ENCODE measurements around the gene FAM53B.
"Not testable (repeated sequence)": the region's sequence is repeated elsewhere in the genome, so short reads cannot be mapped to it uniquely, and the experiment has no call there.

FAM53B gene

GRCh38 chr10:124624006-124624405 lies 120.2 kb downstream of the FAM53B start:
- no peak for DNase-seq

DNA sequence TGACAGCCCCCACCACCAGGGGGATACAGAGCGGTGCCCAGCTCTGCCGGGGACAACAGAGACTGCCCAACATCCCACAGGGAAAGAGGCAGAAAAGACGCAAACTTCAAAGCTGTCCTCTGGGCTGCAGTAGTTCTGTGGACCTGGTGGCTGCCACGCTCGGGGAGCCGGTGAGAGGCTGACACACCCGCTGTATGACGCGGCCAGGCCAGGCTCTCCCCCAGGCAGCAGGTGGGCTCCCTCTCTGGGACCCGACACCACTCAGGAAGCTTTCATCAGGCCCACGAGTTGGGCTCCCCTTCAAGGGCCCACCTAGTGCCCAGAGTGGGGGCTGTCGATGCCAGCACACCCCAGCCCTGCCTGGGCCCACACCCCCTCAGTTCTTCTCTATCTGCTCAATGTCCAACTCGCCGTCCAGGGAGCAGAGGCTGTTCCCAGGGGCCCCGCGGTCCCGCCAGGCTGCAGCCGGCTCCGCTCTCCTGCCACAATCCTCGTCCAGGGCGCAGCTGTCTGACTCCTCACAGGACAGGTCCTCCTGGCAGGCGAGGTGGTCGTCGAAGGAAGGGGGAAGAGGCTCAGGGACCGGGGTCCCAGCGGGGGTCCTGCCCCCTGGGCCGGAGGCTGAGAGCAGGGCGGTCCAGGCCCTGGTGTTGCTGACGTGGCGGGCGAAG lies 121.2 kb downstream of the FAM53B start:
- DNase-seq: no peak

DNA sequence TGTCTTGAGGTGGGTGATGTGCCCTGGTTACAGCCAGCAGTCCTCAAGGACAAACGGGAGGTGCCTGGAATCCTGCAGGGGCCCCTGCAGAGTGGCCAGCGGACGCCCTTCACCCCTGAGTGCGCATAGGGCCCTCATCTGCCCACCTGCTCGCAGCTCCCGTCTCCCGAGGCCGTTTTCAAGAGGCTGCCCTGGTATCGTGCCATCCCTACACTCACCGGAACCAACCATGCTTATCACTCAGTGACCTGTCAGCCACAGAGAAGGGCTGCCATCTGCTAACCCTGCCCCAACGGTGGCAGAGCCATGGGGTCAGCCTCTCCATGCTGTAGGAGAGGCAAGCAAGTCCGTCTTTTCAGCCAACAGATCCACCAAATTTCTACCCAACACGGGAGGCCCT lies 122.0 kb downstream of the FAM53B start:
- no peak for DNase-seq

GRCh38 chr10:124621637-124622036 lies 122.5 kb downstream of the FAM53B start:
- DNase-seq: no peak

GRCh38 chr10:124619802-124620490 lies 124.2 kb downstream of the FAM53B start:
- DNase-seq: no peak

- DNase-seq: no peak
These were observed 125.0 kb downstream of the FAM53B start for GRCh38 chr10:124619195-124619594.

- no peak for DNase-seq
These were observed 125.6 kb downstream of the FAM53B start for GRCh38 chr10:124618470-124619073.

DNA sequence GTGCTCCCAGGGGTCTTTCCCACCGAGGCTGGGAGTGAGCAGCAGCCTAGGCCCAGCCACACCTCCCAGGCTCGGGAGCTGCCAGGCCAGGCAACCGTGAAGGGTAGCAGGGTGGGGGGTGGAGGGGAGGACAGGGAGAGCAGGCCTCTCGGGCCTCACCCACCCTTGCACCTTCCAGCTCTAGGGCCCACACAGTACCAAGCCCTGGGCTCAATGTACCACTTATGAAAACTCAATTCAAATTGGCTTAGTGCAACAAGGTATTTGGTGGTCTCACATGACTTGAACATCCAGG lies 127.4 kb downstream of the FAM53B start:
- no peak for DNase-seq

DNA sequence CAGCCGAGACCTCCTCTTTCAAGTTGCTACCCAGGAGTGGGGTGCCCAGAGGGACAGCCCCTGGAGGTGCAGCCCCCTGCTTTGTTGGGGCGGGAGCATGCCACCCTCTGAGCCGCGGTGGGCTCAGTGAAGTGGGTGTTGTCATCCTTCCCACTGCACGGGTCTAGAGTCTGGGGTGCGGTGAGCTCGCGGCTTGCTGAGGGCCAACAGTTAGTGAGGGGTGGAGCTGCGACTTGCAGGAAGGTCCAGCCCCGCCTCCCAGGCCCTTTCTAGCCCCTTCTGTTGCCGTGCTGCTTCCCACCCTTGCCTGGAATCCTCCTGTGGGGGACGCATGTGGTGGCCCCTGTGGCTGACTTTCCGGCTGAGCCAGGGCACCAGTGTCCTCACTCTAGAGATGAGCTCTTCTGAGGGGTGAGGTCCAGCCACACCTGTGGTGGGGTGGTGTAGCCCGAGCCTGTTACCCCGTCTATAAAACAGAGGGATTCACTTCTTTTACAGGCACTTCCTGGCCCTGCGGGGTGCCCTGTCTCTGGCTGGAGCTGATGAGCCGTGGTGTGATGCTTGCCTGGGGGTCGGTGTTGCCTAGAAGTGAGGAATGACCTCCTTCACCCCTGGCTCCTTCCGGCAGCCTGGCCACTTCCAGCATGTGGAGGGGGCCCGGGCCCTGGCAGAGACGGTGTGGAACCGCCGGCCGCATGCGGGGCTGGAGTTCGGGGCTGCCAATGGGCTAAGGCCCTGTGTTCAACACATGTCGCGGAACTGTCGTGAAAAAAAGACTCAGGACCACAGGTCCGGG lies 127.9 kb downstream of the FAM53B start:
- no peak for DNase-seq

DNA sequence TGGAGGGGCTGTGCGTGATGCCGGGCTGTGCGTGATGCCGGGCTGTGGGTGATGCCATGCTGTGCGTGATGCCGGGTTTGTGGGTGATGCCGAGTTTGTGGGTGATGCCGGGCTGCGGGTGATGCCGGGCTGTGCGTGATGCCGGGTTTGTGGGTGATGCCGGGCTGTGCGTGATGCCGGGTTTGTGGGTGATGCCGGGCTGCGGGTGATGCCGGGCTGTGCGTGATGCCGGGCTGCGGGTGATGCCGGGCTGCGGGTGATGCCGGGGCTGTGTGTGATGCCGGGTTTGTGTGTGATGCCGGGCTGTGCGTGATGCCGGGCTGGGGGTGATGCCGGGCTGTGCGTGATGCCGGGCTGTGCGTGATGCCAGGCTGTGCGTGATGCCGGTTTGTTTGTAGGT lies 128.9 kb downstream of the FAM53B start:
- no peak for DNase-seq

GRCh38 chr10:124614003-124614659 lies 130.0 kb downstream of the FAM53B start:
- DNase-seq: no peak

DNA sequence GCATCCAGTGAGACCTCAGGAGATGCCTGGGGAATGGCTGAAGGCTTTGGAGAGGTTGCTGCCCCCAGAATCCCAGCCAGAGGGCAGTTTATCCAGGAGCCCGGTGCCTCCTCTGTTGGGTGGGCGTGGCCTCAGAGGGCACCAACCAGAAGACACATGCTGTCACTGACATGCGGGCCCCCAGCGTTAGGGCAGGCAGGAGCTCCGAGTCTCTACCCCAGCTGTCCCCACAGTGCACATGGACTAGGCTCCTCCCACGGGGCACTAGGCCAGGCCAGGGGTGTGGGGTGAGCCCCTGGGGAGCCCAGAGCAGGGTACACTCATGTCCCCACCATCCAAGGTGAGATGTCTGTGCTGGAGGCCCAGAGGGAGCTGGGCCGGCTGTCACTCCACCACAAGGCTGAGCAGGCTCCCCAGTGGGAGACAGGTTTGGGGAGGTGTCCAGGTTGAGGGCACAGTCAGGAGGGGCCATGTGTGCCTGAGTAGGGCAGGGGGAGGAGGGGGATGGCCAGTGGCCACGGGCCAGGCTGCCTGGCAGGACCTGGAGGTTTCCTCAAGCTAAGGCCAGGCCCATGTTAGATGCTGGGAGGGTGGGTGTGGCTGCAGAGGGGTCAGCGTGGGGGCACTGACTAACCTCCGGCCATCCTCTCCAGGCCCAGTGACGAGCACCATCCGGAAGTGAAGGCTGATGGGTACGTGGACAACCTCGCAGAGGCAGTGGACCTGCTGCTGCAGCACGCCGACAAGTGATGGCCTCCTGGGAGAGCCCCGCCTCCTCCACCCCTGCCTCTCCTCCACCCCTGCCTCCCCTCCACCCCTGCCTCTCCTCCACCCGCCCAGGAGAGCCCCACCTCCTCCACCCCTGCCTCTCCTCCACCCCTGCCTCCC lies 131.3 kb downstream of the FAM53B start:
- peak; percentile 17 for DNase-seq

DNA sequence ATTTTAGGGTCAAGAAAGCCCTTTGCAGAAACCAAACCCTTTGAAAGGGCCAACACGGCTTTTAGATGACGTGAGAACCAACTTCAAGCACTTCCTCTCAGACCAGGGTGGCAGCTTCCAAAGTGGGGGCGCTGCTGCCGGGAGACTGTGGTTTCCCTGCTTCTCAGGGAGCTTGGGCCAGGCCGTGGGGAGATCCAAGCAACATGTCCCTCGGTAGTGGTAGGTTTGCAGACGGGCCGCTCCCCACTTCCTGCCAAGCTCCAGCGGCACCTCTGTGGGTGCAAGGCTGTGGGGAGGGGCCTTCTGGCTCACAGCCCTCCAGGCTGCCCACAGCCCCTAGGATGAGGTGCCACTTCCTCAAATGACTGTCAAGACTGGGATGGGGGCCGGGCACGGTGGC lies 132.4 kb downstream of the FAM53B start:
- DNase-seq: no peak

- DNase-seq: not testable (repeated sequence)
These were observed 133.3 kb downstream of the FAM53B start for GRCh38 chr10:124610851-124611250.

DNA sequence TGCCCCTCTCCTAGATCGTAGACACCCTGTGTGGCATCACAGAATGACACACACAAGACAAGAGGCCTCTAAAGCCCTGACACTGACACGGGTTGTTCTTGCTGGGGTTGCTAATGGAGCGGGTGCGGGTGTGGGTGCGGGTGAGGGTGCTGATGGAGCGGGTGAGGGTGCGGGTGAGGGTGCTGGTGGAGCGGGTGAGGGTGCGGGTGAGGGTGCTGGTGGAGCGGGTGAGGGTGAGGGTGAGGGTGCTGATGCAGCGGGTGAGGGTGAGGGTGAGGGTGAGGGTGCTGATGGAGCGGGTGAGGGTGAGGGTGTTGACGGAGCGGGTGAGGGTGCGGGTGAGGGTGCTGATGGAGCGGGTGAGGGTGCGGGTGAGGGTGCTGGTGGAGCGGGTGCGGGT lies 134.0 kb downstream of the FAM53B start:
- DNase-seq: not testable (repeated sequence)

DNA sequence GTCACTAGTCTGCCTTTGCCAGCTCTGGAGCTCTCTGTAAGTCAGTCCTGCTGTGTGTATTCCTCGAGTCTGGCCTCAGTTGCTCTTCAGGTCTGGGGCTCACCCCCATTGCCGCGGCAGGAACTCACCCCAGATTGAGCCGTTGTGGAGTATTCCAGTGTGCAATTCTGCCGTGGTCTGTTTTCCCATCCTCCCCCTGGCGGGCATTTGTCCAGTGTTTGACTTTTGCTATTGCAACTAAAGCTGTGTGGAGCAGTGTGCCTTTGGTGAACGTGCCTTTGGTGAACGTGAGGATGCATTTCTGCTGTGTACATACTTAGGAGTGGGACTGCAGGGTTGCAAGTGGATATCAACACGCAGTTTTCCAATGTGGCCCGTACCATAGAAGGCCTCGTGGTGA lies 134.5 kb downstream of the FAM53B start:
- no peak for DNase-seq

- no peak for DNase-seq
These were observed 136.0 kb downstream of the FAM53B start for GRCh38 chr10:124608093-124608721.

GRCh38 chr10:124607693-124608092 lies 136.5 kb downstream of the FAM53B start:
- no peak for DNase-seq

GRCh38 chr10:124606822-124607221 lies 137.4 kb downstream of the FAM53B start:
- no peak for DNase-seq

DNA sequence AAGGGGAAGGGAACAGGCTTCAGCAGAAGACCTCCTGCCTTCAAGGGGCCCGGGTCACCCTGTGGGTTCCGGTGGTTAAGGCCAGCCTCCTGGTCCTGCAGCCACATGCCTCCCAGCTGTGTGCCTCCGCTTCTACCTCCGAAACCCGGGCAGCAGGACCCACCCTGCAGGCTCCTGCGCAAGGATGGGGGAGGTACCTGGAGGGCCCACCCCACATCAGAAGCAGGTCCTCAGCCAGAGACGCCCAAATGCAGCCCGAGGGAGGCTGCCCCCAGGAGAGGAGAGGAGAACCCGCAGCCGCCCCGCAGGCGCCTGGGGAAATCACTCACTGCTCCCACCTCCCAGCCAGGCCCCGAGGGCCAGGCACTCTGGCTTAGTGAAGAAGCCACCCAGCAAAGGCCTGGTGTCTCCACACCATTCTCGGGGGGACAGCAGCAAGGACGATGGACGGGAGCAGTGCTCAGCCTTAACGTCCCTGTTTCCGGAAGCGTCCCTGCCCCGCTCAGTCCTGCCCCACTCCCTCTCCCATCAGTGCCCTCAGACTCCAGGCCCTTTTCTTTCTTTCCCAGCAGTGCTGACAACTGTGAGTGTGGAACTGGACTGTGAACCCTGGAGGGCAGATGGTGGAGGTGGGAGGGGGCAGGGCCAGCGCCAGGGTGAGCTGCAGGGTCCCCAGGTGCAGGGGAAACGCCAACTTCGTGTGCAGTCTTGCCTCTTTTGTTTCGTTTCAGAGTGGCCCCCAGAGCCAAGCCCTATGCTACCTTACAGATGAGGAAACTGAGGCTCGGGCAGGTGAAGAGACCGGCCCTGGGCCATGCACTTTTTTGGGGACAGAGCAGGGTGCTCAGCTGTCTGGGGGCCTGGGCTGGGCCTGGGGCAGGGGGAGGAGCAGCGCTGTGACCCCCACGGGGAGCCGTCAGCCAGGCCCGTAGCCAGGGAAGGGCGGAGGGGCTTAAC lies 138.0 kb downstream of the FAM53B start:
- DNase-seq: no peak

Data from DMS 273 treated with DMSO at 0.1 percent for 48 hours (cell line).